ENCODE results near the gene B9D1.

GRCh38 chr17:19347323-19348080 is 15.0 kb downstream of the B9D1 start:
- TF ChIP-seq CTCF (IDR thresholded peaks at IDR 0.05; ENCODE audit: low read length), result no peak
- no peak for TF ChIP-seq EZH2 (optimal IDR thresholded peaks at IDR 0.05; ENCODE audit: low read depth, low read length)

Data from MM.1S (cell line).